Gastroesophageal sphincter (tissue), 3 donors: ENCODE data around the gene CARD16.

Experiments used
- CTCF ChIP-seq, 4 experiments: fragments of 200-600 bp in 2 of 4; fragments of 450-650 bp in 2 of 4; sonication (generic) in 1 of 4; IDR thresholded peaks; one replicate each; pipeline ENCODE4 v1.5.1; 2017 to 2019; ENCODE audit warnings: antibody characterized with exemption in 4 of 4, mild to moderate bottlenecking in 2 of 4, moderate library complexity in 2 of 4
- EP300 ChIP-seq: sonication (generic); formaldehyde crosslinking; IDR thresholded peaks from one replicate; pipeline ENCODE4 v1.6.1; 2017; ENCODE audit warnings: antibody characterized with exemption, mild to moderate bottlenecking
- POLR2A ChIP-seq, 2 donors: fragments of 450-650 bp; IDR thresholded peaks; one replicate each; pipeline ENCODE4 v1.6.1; 2017; ENCODE audit warnings: antibody characterized with exemption in 2 of 2, mild to moderate bottlenecking in 2 of 2, moderate library complexity in 1 of 2
- POLR2AphosphoS5 ChIP-seq: sonication (generic); formaldehyde crosslinking; IDR thresholded peaks from one replicate; pipeline ENCODE4 v1.6.1; 2017; ENCODE audit warnings: antibody characterized with exemption

GRCh38 chr11:104999721-105000120, 45.4 kb downstream of the CARD16 start:
- TF ChIP-seq CTCF (IDR thresholded peaks at IDR 0.05), result no peak
- TF ChIP-seq EP300, result no peak
- TF ChIP-seq POLR2AphosphoS5, result no peak
- no peak for TF ChIP-seq POLR2A (IDR thresholded peaks at IDR 0.05)
